HEK293 (cell line): ENCODE measurements around the gene FGD5.

Experiments
- CTCF ChIA-PET: fragments of 350-600 bp; formaldehyde crosslinking; extraction: SDS; loops from one replicate; lab custom pipeline; 2021; ENCODE audit warnings: antibody characterized with exemption; lab: Yijun Ruan, JAX
- POLR2A ChIA-PET: fragments of 300-600 bp; formaldehyde crosslinking; extraction: SDS; loops from one replicate; lab custom pipeline; 2020; ENCODE audit warnings: antibody characterized with exemption, inconsistent platforms; lab: Yijun Ruan, JAX
- H3K27ac ChIP-seq: fragments of 200-500 bp; sonication (Bioruptor generic); 2 replicates; pipeline ENCODE4 v1.5.1; 2014; ENCODE audit warnings: low read depth, low read length, control low read depth, inconsistent platforms; ENCODE audit errors: extremely low read depth
- H3K36me3 ChIP-seq, 2 experiments: fragments of 200-500 bp in 1 of 2; sonication (Bioruptor generic) in 1 of 2; 1 replicate in 1 of 2; 2 replicates in 1 of 2; pipeline ENCODE4 v1.5.1; 2014 to 2017; ENCODE audit warnings: inconsistent platforms in 2 of 2, low read length in 2 of 2; ENCODE audit not compliant: control insufficient read depth in 2 of 2, insufficient read depth in 1 of 2
- H3K4me1 ChIP-seq: fragments of 200-500 bp; sonication (Bioruptor generic); 2 replicates; pipeline ENCODE4 v1.5.1; 2014; ENCODE audit warnings: mild to moderate bottlenecking, low read length, inconsistent platforms; ENCODE audit not compliant: control insufficient read depth, insufficient read depth
- H3K4me3 ChIP-seq: 2 replicates; pipeline ENCODE4 v1.5.1; 2011; ENCODE audit warnings: low read depth, mild to moderate bottlenecking, control low read depth, low read length, moderate library complexity
- H3K9me3 ChIP-seq: fragments of 200-500 bp; sonication (Bioruptor generic); 2 replicates; pipeline ENCODE4 v1.5.1; 2014; ENCODE audit warnings: low read depth, low read length, inconsistent platforms; ENCODE audit not compliant: control insufficient read depth, insufficient read depth
- BCL11A ChIP-seq: fragments of 450-650 bp; formaldehyde crosslinking; IDR thresholded peaks from 2 replicates; pipeline ENCODE4 v1.5.1; 2016; ENCODE audit warnings: low read depth, missing biosample characterization, missing genetic modification characterization
- EGR2 ChIP-seq: fragments of 450-650 bp; formaldehyde crosslinking; IDR thresholded peaks from 2 replicates; pipeline ENCODE4 v1.5.1; 2016; ENCODE audit warnings: low read depth, missing biosample characterization, missing genetic modification characterization
- FEZF1 ChIP-seq: fragments of 450-650 bp; formaldehyde crosslinking; IDR thresholded peaks from 2 replicates; pipeline ENCODE4 v1.5.1; 2016; ENCODE audit warnings: missing biosample characterization, missing genetic modification characterization
- MYNN ChIP-seq: fragments of 450-650 bp; formaldehyde crosslinking; IDR thresholded peaks from 2 replicates; pipeline ENCODE4 v1.5.1; 2016; ENCODE audit warnings: missing biosample characterization, missing genetic modification characterization, borderline replicate concordance
- REPIN1 ChIP-seq: fragments of 450-650 bp; formaldehyde crosslinking; IDR thresholded peaks from 2 replicates; pipeline ENCODE4 v1.5.1; 2017; ENCODE audit warnings: missing biosample characterization, missing genetic modification characterization, low read depth
- SCRT2 ChIP-seq: fragments of 450-650 bp; formaldehyde crosslinking; IDR thresholded peaks from 2 replicates; pipeline ENCODE4 v1.5.1; 2016; ENCODE audit warnings: missing biosample characterization, missing genetic modification characterization
- TCF7L2 ChIP-seq: IDR thresholded peaks from 2 replicates; pipeline ENCODE4 v1.6.1; 2011; ENCODE audit warnings: low read depth, mild to moderate bottlenecking, inconsistent platforms, low read length, moderate library complexity, borderline replicate concordance
- YY1 ChIP-seq: fragments of 450-650 bp; formaldehyde crosslinking; IDR thresholded peaks from 2 replicates; pipeline ENCODE4 v1.5.1; 2018; ENCODE audit warnings: missing biosample characterization, missing genetic modification characterization
- YY2 ChIP-seq: fragments of 450-650 bp; formaldehyde crosslinking; IDR thresholded peaks from 2 replicates; pipeline ENCODE4 v1.5.1; 2016; ENCODE audit warnings: missing biosample characterization, missing genetic modification characterization
- ZBTB17 ChIP-seq: fragments of 450-650 bp; formaldehyde crosslinking; IDR thresholded peaks from 2 replicates; pipeline ENCODE4 v1.5.1; 2016; ENCODE audit warnings: missing biosample characterization, missing genetic modification characterization
- ZBTB20 ChIP-seq: fragments of 450-650 bp; formaldehyde crosslinking; IDR thresholded peaks from 2 replicates; pipeline ENCODE4 v1.5.1; 2016; ENCODE audit warnings: missing biosample characterization, missing genetic modification characterization
- ZBTB8A ChIP-seq: fragments of 450-650 bp; formaldehyde crosslinking; IDR thresholded peaks from 2 replicates; pipeline ENCODE4 v1.5.1; 2016; ENCODE audit warnings: missing biosample characterization, missing genetic modification characterization
- ZNF132 ChIP-seq: fragments of 450-650 bp; formaldehyde crosslinking; IDR thresholded peaks from 2 replicates; pipeline ENCODE4 v1.5.1; 2017; ENCODE audit warnings: missing biosample characterization, missing genetic modification characterization, borderline replicate concordance
- ZNF140 ChIP-seq: fragments of 450-650 bp; formaldehyde crosslinking; IDR thresholded peaks from 2 replicates; pipeline ENCODE4 v1.5.1; 2016; ENCODE audit warnings: missing biosample characterization, missing genetic modification characterization
- ZNF146 ChIP-seq: fragments of 450-650 bp; formaldehyde crosslinking; IDR thresholded peaks from 2 replicates; pipeline ENCODE4 v1.5.1; 2016; ENCODE audit warnings: missing biosample characterization, missing genetic modification characterization
- ZNF266 ChIP-seq: fragments of 450-650 bp; formaldehyde crosslinking; IDR thresholded peaks from 2 replicates; pipeline ENCODE4 v1.5.1; 2016; ENCODE audit warnings: missing biosample characterization, missing genetic modification characterization, low read depth
- ZNF311 ChIP-seq: fragments of 450-650 bp; formaldehyde crosslinking; IDR thresholded peaks from 2 replicates; pipeline ENCODE4 v1.5.1; 2017; ENCODE audit warnings: missing biosample characterization, missing genetic modification characterization, borderline replicate concordance
- ZNF354C ChIP-seq: fragments of 450-650 bp; formaldehyde crosslinking; IDR thresholded peaks from 2 replicates; pipeline ENCODE4 v1.5.1; 2016; ENCODE audit warnings: missing biosample characterization, missing genetic modification characterization, low read depth, borderline replicate concordance
- ZNF391 ChIP-seq: fragments of 450-650 bp; formaldehyde crosslinking; IDR thresholded peaks from 2 replicates; pipeline ENCODE4 v1.5.1; 2016; ENCODE audit warnings: low read depth, missing biosample characterization, missing genetic modification characterization, borderline replicate concordance
- ZNF560 ChIP-seq: fragments of 450-650 bp; formaldehyde crosslinking; IDR thresholded peaks from 2 replicates; pipeline ENCODE4 v1.5.1; 2017; ENCODE audit warnings: missing biosample characterization, missing genetic modification characterization, borderline replicate concordance
- ZNF677 ChIP-seq: fragments of 450-650 bp; IDR thresholded peaks from 2 replicates; pipeline ENCODE4 v1.5.0; 2018; ENCODE audit warnings: missing biosample characterization, mild to moderate bottlenecking, missing genetic modification characterization, moderate library complexity
- ZNF777 ChIP-seq: fragments of 450-650 bp; formaldehyde crosslinking; IDR thresholded peaks from 2 replicates; pipeline ENCODE4 v1.5.1; 2017; ENCODE audit warnings: missing biosample characterization, missing genetic modification characterization, borderline replicate concordance
- ZSCAN23 ChIP-seq: fragments of 450-650 bp; formaldehyde crosslinking; IDR thresholded peaks from 2 replicates; pipeline ENCODE4 v1.5.1; 2016; ENCODE audit warnings: missing biosample characterization, missing genetic modification characterization
- TF ChIP-seq, protein P1 (sequence below): fragments of 450-650 bp; formaldehyde crosslinking; IDR thresholded peaks from 2 replicates; pipeline ENCODE4 v1.5.1; 2016; ENCODE audit warnings: missing biosample characterization, missing genetic modification characterization, low read depth
- TF ChIP-seq, protein P2 (sequence below): fragments of 450-650 bp; formaldehyde crosslinking; IDR thresholded peaks from 2 replicates; pipeline ENCODE4 v1.5.1; 2017; ENCODE audit warnings: missing biosample characterization, mild to moderate bottlenecking, missing genetic modification characterization, moderate library complexity
- TF ChIP-seq, protein P3 (sequence below): fragments of 450-650 bp; formaldehyde crosslinking; IDR thresholded peaks from 2 replicates; pipeline ENCODE4 v1.5.1; 2016; ENCODE audit warnings: missing biosample characterization, missing genetic modification characterization, low read depth

FGD5 gene

DNA sequence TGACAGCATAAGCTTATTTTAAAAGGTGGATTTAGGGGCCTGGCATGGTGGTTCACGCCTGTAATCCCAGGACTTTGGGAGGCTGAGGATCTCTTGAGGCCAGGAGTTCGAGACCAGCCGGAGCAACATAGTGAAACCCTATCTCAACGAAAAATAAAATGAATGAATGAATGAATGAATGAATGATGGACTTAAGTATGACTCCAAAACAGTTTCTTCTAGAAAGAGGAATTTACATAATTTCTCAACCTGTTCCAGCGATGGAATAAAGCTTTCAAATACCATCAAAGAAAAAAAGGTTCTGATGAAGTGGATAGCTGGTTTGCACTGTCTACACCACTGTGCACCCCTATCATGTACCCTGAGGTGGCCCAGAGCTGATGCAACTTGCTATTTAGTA is 108.5 kb downstream of the FGD5 start (continued):
- TF ChIP-seq, protein P1, sequence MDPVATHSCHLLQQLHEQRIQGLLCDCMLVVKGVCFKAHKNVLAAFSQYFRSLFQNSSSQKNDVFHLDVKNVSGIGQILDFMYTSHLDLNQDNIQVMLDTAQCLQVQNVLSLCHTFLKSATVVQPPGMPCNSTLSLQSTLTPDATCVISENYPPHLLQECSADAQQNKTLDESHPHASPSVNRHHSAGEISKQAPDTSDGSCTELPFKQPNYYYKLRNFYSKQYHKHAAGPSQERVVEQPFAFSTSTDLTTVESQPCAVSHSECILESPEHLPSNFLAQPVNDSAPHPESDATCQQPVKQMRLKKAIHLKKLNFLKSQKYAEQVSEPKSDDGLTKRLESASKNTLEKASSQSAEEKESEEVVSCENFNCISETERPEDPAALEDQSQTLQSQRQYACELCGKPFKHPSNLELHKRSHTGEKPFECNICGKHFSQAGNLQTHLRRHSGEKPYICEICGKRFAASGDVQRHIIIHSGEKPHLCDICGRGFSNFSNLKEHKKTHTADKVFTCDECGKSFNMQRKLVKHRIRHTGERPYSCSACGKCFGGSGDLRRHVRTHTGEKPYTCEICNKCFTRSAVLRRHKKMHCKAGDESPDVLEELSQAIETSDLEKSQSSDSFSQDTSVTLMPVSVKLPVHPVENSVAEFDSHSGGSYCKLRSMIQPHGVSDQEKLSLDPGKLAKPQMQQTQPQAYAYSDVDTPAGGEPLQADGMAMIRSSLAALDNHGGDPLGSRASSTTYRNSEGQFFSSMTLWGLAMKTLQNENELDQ (tag by site-specific recombination) = no peak
- TF ChIP-seq, protein P2, sequence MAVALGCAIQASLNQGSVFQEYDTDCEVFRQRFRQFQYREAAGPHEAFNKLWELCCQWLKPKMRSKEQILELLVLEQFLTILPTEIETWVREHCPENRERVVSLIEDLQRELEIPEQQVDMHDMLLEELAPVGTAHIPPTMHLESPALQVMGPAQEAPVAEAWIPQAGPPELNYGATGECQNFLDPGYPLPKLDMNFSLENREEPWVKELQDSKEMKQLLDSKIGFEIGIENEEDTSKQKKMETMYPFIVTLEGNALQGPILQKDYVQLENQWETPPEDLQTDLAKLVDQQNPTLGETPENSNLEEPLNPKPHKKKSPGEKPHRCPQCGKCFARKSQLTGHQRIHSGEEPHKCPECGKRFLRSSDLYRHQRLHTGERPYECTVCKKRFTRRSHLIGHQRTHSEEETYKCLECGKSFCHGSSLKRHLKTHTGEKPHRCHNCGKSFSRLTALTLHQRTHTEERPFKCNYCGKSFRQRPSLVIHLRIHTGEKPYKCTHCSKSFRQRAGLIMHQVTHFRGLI (tag by site-specific recombination) = no peak
- TF ChIP-seq ZBTB17 (tag by site-specific recombination) (no peak), FEZF1 (no peak), ZNF677 (no peak), ZNF146 (tag by site-specific recombination) (no peak), ZSCAN23 (no peak), ZNF132 (tag by site-specific recombination) (no peak), ZNF391 (tag by site-specific recombination) (no peak)

DNA sequence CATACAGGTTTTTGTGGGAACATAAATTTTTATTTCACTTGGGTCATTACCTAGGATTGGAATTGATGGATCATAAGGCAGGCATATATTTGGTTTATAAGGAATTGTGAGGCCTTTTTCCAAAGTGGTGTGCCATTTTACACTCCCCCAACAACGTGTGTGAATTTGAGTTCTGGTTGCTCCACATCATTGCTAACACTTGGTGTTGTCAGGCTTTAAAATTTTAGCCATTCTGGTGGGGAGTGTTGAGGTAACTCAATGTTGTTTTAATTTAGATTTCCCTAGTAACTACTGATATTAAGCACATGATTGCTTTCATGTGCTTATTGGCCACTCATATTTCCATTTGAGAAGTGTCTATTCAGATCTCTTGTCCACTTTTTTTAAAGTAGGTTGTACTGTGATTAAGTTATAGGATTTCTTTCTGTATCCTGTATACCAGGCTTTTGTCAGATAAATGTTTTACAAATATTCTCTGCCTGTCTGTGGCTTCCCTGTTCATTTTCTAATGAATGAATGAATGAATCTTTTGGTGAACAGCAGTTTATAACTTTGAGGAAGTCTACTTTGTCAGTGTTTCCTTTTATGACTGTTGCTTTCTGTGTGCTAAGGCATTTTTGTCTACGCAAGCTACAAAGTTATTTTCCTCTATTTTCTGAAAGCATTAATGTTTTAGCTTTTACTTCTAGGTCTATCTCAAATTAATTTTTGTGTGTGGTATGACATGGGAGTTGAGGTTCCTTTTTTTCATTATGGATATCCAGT is 110.7 kb downstream of the FGD5 start:
- Histone ChIP-seq H3K4me3 (no peak overlapping the region), H3K4me1 (peaks cover 3% of the 10 kb centered on the region; the same call in 1 of the 2 replicates), H3K36me3 (no peaks in the 10 kb centered on the region), H3K27ac (no peak overlapping the region), H3K9me3 (no peaks in the 10 kb centered on the region)
- TF ChIP-seq YY1 (tag by site-specific recombination) (no peak), ZNF560 (tag by site-specific recombination) (no peak), ZNF777 (tag by site-specific recombination) (no peak), YY2 (tag by site-specific recombination) (no peak), ZBTB20 (tag by site-specific recombination) (no peak), EGR2 (tag by site-specific recombination) (no peak), ZNF311 (no peak), TCF7L2 (no peak), BCL11A (tag by site-specific recombination) (no peak), REPIN1 (no peak), SCRT2 (no peak), ZNF354C (no peak), ZBTB8A (tag by site-specific recombination) (no peak), ZNF140 (tag by site-specific recombination) (no peak), ZNF266 (tag by site-specific recombination) (no peak), MYNN (tag by site-specific recombination) (no peak)
- TF ChIP-seq, protein P3, sequence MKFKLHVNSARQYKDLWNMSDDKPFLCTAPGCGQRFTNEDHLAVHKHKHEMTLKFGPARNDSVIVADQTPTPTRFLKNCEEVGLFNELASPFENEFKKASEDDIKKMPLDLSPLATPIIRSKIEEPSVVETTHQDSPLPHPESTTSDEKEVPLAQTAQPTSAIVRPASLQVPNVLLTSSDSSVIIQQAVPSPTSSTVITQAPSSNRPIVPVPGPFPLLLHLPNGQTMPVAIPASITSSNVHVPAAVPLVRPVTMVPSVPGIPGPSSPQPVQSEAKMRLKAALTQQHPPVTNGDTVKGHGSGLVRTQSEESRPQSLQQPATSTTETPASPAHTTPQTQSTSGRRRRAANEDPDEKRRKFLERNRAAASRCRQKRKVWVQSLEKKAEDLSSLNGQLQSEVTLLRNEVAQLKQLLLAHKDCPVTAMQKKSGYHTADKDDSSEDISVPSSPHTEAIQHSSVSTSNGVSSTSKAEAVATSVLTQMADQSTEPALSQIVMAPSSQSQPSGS = no peak
- ChIA-PET CTCF (interaction anchor here (0.8 to 0.9 kb wide), 2 partner anchors 137 to 179 kb away, joined by 5 to 6 read pairs; no protein-coding TSS in a partner anchor), POLR2A (no interaction called here)
